ENCODE results near the gene SOCS7.

SOCS7 gene

GRCh38 chr17:38351412-38352222 is at the start of gene SOCS7:
SOCS7 (plus strand) TSS chr17:38351844; CDS start chr17:38352053, 209 bp downstream.
- no peak for TF ChIP-seq CTCF (IDR thresholded peaks at IDR 0.05)
- Histone ChIP-seq H3K4me3 (peak within 1 kb of the TSS; percentile 96), H3K27ac (peak within 1 kb of the TSS; percentile 92)
- DNase-seq (ENCODE audit: low spot score): peak; percentile 92

GRCh38 chr17:38315497-38315896 is 36.1 kb upstream of the SOCS7 start:
- Histone ChIP-seq H3K27ac (no peak overlapping the region), H3K4me3 (no peak overlapping the region)
- no peak for DNase-seq (ENCODE audit: low spot score)
- no peak for TF ChIP-seq CTCF (IDR thresholded peaks at IDR 0.05)

GRCh38 chr17:38317081-38317480 is 34.6 kb upstream of the SOCS7 start:
- no peak for TF ChIP-seq CTCF (IDR thresholded peaks at IDR 0.05)
- H3K27ac ChIP-seq: no peak overlapping the region
- no peak overlapping the region for H3K4me3 ChIP-seq
- DNase-seq (ENCODE audit: low spot score): no peak

- Histone ChIP-seq H3K27ac (no peak overlapping the region), H3K4me3 (no peak overlapping the region)
- peak; percentile 17 for DNase-seq (ENCODE audit: low spot score)
- no peak for TF ChIP-seq CTCF (IDR thresholded peaks at IDR 0.05)
Measured at GRCh38 chr17:38320482-38320881, 31.2 kb upstream of the SOCS7 start.

GRCh38 chr17:38322156-38322779 is 29.4 kb upstream of the SOCS7 start:
- H3K4me3 ChIP-seq: no peak overlapping the region
- peak; percentile 54 for DNase-seq (ENCODE audit: low spot score)
- H3K27ac ChIP-seq: no peak overlapping the region
- TF ChIP-seq CTCF (IDR thresholded peaks at IDR 0.05): peak; percentile 63

GRCh38 chr17:38322897-38323296 is 28.7 kb upstream of the SOCS7 start:
- peak; percentile 31 for DNase-seq (ENCODE audit: low spot score)
- H3K27ac ChIP-seq: no peak overlapping the region
- TF ChIP-seq CTCF (IDR thresholded peaks at IDR 0.05): no peak
- H3K4me3 ChIP-seq: no peak overlapping the region
